ENCODE results near the gene ROCK1. TPM values are rescaled to one million over a fixed set of nuclear protein-coding genes. Genes with fewer than 3 reads are reported as not detected.

Gene ROCK1
- total RNA-seq, 1 experiment from 2014 or later: 50.3 TPM

DNA sequence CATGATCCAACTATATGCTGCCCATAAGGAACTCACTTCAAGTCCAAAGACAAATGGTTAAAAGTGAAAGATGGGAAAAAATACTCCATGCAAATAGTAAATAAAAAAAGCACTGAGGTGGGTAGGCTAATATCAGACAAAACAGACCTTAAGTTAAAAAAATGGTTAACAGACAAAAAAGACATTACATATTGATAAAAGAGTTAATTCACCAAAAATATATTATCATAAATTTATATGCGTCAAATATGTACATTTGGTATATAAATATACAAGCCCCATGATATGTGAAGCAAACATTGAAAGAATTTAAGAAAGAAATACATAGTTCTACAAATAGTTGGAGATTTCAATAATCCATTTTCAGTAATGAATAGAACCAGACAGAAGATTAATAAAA, 31.0 kb downstream of the ROCK1 start:
- no peak overlapping the region for H3K27ac Mint-ChIP-seq (ENCODE audit: unreplicated experiment)
- Histone ChIP-seq H3K9me3 (peaks cover 10% of the 10 kb centered on the region; the same call in 1 of the 2 replicates), H3K4me1 (peaks cover 15% of the 10 kb centered on the region), H3K36me3 (ENCODE audit: control insufficient read depth, insufficient read depth, low read length) (no peaks in the 10 kb centered on the region), H3K4me3 (ENCODE audit: low read depth, low read length) (no peak overlapping the region), H3K27me3 (replicated peaks; ENCODE audit: control insufficient read depth, insufficient read depth, low read length) (no peaks in the 10 kb centered on the region)
- no TSS peak for BruUV-seq (replicated peaks)
- peaks cover 28% of the 10 kb centered on the region for H3K9me3 Mint-ChIP-seq (ENCODE audit: unreplicated experiment)
- no peak for TF ChIP-seq CTCF (IDR thresholded peaks at IDR 0.05; ENCODE audit: insufficient read depth in 1 of 2, low read depth in 1 of 2, low read length in 1 of 2, severe bottlenecking in 1 of 2, unreplicated experiment in 1 of 2)
- CTCF ChIA-PET: no interaction called here
- DNase-seq: no peak
- peaks cover 27% of the 10 kb centered on the region for H3K4me1 Mint-ChIP-seq (ENCODE audit: low read depth, unreplicated experiment)
- POLR2A ChIA-PET: no interaction called here
- peaks cover 5% of the 10 kb centered on the region for H3K36me3 Mint-ChIP-seq (ENCODE audit: insufficient read depth, unreplicated experiment)
- intact Hi-C loops (cut with micrococcal nuclease; ENCODE audit: unreplicated experiment): no loop called here
- H3K27me3 Mint-ChIP-seq (ENCODE audit: insufficient read depth, unreplicated experiment): no peaks in the 10 kb centered on the region
- no peak overlapping the region for H3K4me3 Mint-ChIP-seq (ENCODE audit: unreplicated experiment)

- H3K4me3 Mint-ChIP-seq (ENCODE audit: unreplicated experiment): peak overlapping the region; percentile 52
- POLR2A ChIA-PET: interaction anchor here (0.5 to 0.6 kb wide), 2 partner anchors 22 to 71 kb away, joined by 4 read pairs; no protein-coding TSS in a partner anchor
These were observed 37.0 kb downstream of the ROCK1 start for GRCh38 chr18:21074336-21075323.

More at GRCh38 chr18:21074336-21075323, 37.0 kb downstream of the ROCK1 start:
- H3K27me3 Mint-ChIP-seq (ENCODE audit: insufficient read depth, unreplicated experiment): no peaks in the 10 kb centered on the region
- Histone ChIP-seq H3K36me3 (ENCODE audit: control insufficient read depth, insufficient read depth, low read length) (no peaks in the 10 kb centered on the region), H3K4me1 (peaks cover 50% of the 10 kb centered on the region), H3K4me3 (ENCODE audit: low read depth, low read length) (no peak overlapping the region), H3K27me3 (replicated peaks; ENCODE audit: control insufficient read depth, insufficient read depth, low read length) (no peaks in the 10 kb centered on the region), H3K9me3 (no peaks in the 10 kb centered on the region)
- no peaks in the 10 kb centered on the region for H3K36me3 Mint-ChIP-seq (ENCODE audit: insufficient read depth, unreplicated experiment)
- CTCF ChIA-PET: no interaction called here
- DNase-seq: peak; percentile 58 to 68
- TF ChIP-seq CTCF (IDR thresholded peaks at IDR 0.05; ENCODE audit: insufficient read depth in 1 of 2, low read depth in 1 of 2, low read length in 1 of 2, severe bottlenecking in 1 of 2, unreplicated experiment in 1 of 2): no peak
- intact Hi-C loops (cut with micrococcal nuclease; ENCODE audit: unreplicated experiment): loop anchor here (5.0 kb wide), 1 partner anchor 38 kb away; the partner anchor contains the start of gene ROCK1
- H3K27ac Mint-ChIP-seq (ENCODE audit: unreplicated experiment): peak overlapping the region; percentile 58
- no peaks in the 10 kb centered on the region for H3K9me3 Mint-ChIP-seq (ENCODE audit: unreplicated experiment)
- H3K4me1 Mint-ChIP-seq (ENCODE audit: low read depth, unreplicated experiment): peaks cover 34% of the 10 kb centered on the region
- BruUV-seq (replicated peaks): TSS peak; percentile 71
